Measurements from ENCODE around the gene NEURL2.
A peak's percentile ranks its signal among the peaks of the same experiment; 100 is the strongest.
"Not testable (repeated sequence)": the region's sequence is repeated elsewhere in the genome, so short reads cannot be mapped to it uniquely, and the experiment has no call there.

NEURL2 gene

DNA sequence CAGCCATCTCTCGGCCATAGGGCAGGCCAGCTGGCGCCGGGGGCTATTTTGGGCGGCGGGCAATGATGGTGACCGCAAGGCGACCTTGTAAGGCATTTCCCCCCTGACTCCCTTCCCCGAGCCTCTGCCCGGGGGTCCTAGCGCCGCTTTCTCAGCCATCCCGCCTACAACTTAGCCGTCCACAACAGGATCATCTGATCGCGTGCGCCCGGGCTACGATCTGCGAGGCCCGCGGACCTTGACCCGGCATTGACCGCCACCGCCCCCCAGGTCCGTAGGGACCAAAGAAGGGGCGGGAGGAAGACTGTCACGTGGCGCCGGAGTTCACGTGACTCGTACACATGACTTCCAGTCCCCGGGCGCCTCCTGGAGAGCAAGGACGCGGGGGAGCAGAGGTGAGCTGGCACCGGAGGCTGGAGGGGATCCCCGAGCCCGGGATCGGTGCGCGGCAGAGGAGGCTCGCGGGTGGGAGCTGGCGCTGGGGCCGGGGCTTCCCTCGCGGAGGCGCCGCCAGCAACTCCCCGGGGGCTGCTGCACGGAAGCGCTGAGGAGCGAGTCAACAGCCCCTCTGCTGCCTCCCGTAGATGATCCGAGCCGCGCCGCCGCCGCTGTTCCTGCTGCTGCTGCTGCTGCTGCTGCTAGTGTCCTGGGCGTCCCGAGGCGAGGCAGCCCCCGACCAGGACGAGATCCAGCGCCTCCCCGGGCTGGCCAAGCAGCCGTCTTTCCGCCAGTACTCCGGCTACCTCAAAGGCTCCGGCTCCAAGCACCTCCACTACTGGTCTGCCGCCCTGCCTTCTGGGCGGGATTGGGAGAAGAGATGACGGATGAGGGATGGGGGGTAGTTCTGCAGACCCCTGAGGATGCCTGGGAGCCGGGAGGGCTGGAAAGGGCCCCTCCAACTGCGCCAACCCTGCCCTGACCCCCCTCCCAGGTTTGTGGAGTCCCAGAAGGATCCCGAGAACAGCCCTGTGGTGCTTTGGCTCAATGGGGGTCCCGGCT, at the start of gene NEURL2, which contains the start of gene CTSA:
TSS of gene NEURL2 (minus strand) at position 224 of the 999 bp plus-strand sequence. CDS start at position 7, 217 bp downstream.
TSS of gene CTSA (plus strand) at position 351 of the 999 bp plus-strand sequence. CDS start at position 585, 234 bp downstream.
- peak; percentile 81 to 83 for DNase-seq

DNA sequence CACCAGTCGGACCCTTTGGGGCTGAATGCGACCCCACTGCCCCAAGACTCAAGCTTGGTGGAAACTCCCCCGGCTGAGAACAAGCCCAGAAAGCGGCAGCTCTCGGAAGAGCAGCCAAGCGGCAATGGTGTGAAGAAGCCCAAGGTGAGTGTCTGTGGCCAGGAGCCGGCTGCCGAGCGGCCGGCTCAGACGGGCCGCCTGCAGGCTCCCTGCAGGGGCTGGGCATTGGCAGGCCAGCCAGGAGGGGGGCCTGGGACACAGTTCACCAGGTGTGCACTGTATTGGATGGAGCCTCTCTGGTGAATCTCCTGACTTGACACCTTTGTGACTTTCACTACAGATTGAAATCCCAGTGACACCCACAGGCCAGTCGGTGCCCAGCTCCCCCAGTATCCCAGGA, 49.5 kb upstream of the NEURL2 start:
- DNase-seq: no peak

GRCh38 chr20:45940053-45940452, 49.0 kb upstream of the NEURL2 start:
- no peak for DNase-seq

- no peak for DNase-seq
Measured at GRCh38 chr20:45938727-45939438, 47.9 kb upstream of the NEURL2 start.

DNA sequence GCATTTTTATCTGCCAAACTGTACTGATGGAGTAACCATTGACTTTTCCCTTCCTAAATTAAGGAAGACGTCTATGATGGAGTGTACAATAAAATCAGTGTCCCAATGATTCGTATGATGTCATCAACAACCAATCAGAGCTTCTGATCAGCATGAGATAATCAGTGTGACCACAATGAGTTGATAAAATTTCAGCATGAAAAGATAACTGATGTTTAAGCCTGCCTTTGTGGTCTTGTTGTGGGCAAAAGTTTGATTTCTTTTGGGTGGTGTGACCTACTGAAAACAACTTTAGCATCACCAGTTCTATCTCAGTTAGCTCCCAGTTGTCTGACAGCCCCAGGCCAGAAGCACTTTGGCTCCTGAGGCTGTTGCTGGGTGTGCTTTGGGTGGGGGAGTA, 46.8 kb upstream of the NEURL2 start:
- DNase-seq: no peak

GRCh38 chr20:45935416-45936046, 44.5 kb upstream of the NEURL2 start:
- DNase-seq: no peak

DNA sequence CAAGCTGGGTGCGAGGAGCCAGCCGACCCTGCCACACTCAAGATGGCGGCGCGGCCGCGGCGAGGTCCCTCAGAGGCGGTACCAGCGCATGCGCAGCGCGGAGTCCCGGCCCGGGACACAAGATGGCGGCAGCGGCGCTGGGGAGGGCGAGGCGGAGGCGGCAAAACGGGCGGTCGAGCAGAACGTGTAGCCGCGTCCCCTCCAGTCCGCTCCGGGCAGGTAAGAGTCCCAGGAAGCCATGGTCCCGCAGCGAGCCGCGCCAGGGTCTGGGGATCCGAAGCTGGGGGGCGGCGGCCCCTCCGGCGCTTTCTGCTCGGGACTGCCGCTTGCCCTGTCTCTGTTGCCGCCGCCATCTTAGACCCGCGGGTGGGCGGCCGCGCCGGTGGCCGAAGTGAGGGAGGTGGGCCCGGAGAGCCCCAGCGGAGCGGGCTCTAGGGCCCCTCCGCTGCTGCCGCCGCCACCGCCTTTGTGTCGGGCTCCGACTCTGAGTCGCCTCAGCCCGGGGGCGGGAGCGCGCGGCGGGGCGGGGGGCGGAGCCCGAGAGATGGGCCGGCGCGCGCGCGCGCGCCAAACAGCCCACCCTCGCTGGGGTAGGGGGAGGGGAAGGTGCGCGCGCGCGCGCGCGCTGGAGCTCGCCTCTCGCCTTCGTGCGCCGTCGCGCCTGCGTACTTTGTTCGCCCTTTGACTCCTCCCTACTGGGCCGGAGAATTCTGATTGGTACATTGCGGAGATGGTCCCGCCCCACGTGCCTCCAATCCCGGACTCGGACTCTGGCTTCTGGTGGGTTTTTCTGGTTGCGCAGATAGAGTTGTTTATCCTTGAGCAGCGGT, 43.8 kb upstream of the NEURL2 start, which contains the start of gene PCIF1:
TSS of gene PCIF1 (plus strand) at position 98 of the 830 bp plus-strand sequence. CDS start 4,317 bp downstream, outside the sequence.
- peak; percentile 94 to 96 for DNase-seq

DNA sequence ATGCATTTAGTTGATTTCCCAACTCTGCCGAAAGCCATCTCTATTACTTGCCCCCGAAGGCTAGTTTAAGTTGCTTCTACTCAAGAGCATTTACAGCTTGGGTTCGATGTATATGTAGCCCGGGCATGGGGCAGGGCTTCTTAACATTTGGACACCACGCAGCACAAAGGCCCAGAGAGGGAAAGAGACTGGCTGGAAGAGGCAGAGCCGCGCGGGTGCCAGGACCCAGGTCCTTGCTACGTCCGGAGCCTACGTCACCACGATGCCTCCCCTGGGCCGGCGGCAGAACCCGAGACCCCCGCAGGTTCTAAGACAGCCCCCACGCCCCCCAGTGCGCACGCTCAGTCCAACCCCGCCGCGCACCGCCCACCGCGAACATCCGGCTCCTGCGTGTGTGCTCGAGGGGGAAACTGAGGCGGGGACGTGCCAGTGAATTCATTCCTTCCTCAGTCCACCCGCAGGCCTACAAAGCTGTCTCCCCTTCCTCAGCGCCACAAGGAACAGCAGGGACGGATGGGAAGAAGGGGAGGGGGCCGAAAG, 43.1 kb upstream of the NEURL2 start:
- DNase-seq: peak; percentile 30 to 43

- peak; percentile 77 for DNase-seq
Measured at GRCh38 chr20:45933266-45934045, 42.4 kb upstream of the NEURL2 start.

DNA sequence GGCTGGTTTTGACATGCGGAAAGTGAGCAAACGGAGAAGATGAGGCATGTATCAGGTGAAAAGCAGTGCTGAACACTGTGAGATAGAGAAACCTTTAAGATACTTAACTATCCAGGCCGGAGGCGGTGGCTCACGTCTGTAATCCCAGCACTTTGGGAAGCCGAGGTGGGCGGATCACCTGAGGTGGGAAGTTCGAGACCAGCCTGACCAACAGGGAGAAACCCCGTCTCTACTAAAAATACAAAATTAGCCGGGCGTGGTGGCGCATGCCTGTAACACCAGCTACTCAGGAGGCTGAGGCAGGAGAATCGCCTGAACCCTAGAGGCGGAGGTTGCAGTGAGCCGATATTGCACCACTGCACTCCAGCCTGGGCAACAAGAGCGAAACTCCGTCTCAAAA, 40.7 kb upstream of the NEURL2 start:
- not testable (repeated sequence) for DNase-seq

- no peak for DNase-seq
Measured at GRCh38 chr20:45927071-45927878, 36.3 kb upstream of the NEURL2 start.

DNA sequence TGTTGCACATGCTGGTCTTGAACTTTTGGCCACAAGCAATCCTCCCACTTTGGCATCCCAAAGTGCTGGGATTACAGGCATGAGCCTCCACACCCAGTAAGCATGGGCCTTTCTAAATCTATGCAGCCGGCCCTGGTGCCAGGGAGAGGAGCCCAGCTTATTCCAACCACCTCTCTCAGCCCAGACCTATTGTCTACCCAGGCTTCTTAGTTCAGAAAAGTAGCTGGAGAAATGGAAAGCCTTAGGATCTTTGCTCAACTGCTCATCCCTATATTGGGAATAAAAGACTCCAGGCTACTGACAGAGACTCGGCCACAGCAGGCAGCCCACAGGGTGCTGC, 35.7 kb upstream of the NEURL2 start:
- no peak for DNase-seq

DNA sequence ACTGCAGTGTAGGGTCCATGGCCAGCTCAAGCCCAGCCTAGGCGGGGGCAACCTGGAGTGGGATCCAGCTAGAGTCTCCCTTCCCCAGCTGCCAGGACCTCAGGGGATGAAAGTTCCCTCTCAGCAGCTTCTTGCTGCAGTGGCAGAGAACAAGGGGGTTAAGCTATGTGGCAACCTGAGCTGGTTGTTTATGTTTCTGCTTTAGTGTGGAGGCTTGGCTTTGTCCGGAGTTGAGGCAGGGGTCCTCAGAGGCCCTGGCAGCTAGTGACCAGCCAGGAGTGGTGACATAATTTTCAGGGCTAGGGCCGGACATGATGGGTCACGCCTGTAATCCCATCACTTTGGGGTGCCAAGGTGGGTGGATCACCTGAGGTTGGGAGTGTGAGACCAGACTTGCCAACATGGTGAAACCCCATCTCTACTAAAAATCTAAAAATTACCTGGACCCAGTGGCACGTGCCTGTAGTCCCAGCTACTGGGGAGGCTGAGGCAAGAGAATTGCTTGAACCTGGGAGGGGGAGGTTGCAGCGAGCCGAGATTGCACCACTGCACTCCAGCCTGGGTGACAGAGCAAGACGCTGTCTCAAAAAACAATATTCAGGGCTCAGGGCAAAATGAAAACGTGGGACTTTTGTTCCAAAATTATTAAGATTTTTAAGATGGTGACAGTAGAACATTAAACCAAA, 35.0 kb upstream of the NEURL2 start:
- no peak for DNase-seq

GRCh38 chr20:45924391-45925261, 33.6 kb upstream of the NEURL2 start:
- DNase-seq: no peak

DNA sequence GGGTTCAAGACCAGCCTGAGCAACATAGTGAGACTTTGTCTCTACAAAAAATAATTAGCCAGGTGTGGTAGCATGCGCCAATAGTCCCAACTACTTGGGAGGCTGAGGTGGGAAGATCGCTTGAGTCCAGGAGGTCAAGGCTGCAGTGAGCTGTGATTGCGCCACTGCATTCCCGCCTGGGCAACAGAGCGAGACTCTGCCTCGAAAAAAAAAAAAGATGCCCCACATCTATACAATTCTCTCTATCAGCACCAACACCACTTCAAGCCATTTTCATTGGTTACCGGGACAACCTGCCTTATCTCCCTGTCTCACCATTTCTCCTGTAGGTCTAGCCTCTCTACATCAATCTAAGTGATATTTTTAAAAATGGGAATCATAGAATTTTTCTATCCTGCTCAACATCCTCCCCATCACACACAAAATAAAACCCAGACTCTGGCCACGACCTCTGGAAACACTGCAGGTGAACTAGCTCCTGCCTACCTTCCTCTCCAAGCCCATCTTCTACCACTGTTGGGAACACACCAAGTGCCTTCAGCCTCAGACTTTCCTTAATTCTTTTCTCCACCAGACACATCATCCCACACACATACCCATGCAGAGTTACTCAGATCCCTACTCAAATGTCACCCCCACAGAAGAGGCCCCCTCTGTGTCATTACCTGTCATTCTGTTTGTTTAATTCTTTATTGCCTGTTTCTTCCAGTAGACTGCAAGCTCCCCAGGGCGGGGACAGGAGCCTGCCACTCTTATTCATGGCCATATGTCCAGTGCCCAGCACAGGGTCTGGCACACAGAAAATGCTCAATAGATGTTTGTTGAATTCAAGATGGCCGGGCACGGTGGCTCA, 30.6 kb upstream of the NEURL2 start:
- no peak for DNase-seq

DNA sequence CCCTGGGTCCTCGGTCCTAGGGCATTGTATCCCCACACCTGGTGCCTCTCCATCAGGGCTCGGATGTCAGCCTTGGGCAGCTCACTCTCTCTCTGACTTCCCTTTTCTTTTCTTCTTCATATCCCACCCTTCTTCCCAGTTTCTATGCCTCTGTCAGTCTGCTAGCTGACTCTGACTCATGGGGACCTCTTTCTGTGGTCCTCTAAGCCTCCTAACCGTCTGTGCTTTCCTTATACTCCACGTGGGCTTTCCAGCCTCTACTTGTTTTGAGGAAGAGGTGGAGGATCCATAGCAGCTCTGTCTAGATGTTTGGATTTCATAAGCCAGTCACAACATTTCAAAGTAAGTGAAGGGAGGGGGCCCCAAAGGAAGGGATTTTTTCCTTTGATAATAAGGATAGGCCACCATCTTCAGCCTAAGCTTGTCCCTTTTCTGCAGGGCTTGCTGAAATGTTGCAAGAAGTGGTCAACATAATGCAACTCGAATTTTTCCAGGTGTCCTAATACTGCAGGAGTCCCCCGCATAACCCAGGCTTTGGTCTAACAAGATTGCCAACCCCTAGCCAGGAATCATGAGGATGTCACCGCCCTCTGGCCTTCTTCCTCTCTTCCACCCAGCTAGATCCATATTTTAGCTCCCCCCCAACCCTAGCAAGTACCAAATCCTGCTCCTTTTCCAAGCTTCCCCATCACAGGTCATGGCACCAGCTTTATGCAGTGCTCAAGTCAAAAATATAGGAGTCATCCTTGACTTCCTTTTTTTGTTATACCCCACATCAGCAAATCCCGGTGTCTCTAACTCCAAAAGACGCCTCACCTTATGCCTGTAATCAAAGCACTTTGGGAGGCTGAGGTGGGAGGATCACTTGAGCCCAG, 29.7 kb upstream of the NEURL2 start:
- peak in 1 of 2 experiments; percentile 10 for DNase-seq

Data from Kasumi-1 (cell line).